Measurements from ENCODE around the gene MACO1.

GRCh38 chr1:25502957-25503356 is 72.3 kb downstream of the MACO1 start:
- TF ChIP-seq RFX5 (IDR thresholded peaks at IDR 0.05; ENCODE audit: borderline replicate concordance, low read depth, low read length) = no peak
- TF ChIP-seq RNF2 (IDR thresholded peaks at IDR 0.05; ENCODE audit: borderline replicate concordance, low read depth, low read length, missing control alignments, poor library complexity, severe bottlenecking) = no peak
- TF ChIP-seq SIRT6 (IDR thresholded peaks at IDR 0.05; ENCODE audit: low read length) = no peak
- TF ChIP-seq POLR2AphosphoS5 (IDR thresholded peaks at IDR 0.05; ENCODE audit: low read depth, low read length) = no peak
- TF ChIP-seq E2F6 (IDR thresholded peaks at IDR 0.05) = no peak
- TF ChIP-seq EP300 (IDR thresholded peaks at IDR 0.05; ENCODE audit: borderline replicate concordance in 1 of 2, low read depth in 2 of 2, low read length in 2 of 2) = no peak
- TF ChIP-seq CTCF (IDR thresholded peaks at IDR 0.05; ENCODE audit: control extremely low read depth in 1 of 3, insufficient read depth in 1 of 3, low read depth in 1 of 3, low read length in 3 of 3) = no peak
- TF ChIP-seq, protein P1, sequence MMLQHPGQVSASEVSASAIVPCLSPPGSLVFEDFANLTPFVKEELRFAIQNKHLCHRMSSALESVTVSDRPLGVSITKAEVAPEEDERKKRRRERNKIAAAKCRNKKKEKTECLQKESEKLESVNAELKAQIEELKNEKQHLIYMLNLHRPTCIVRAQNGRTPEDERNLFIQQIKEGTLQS (IDR thresholded peaks at IDR 0.05; ENCODE audit: insufficient read depth, low read depth, low read length) = no peak
- TF ChIP-seq GABPA (IDR thresholded peaks at IDR 0.05; ENCODE audit: borderline replicate concordance, insufficient read depth, low read length) = no peak
